GM10266 (cell line): ENCODE data around the gene HDAC5.
A peak's percentile ranks its signal among the peaks of the same experiment; 100 is the strongest.

Experiments used
- DNase-seq: peaks from one replicate; pipeline ENCODE4 v3.0.0; 2012; ENCODE audit errors: extremely low spot score
- TF ChIP-seq, protein P1 (sequence below): IDR thresholded peaks from 2 replicates; pipeline ENCODE4 v1.5.1; 2012; ENCODE audit warnings: mild to moderate bottlenecking, low read depth; ENCODE audit not compliant: control insufficient read depth, insufficient read depth; ENCODE audit errors: missing control alignments

Gene HDAC5

DNA sequence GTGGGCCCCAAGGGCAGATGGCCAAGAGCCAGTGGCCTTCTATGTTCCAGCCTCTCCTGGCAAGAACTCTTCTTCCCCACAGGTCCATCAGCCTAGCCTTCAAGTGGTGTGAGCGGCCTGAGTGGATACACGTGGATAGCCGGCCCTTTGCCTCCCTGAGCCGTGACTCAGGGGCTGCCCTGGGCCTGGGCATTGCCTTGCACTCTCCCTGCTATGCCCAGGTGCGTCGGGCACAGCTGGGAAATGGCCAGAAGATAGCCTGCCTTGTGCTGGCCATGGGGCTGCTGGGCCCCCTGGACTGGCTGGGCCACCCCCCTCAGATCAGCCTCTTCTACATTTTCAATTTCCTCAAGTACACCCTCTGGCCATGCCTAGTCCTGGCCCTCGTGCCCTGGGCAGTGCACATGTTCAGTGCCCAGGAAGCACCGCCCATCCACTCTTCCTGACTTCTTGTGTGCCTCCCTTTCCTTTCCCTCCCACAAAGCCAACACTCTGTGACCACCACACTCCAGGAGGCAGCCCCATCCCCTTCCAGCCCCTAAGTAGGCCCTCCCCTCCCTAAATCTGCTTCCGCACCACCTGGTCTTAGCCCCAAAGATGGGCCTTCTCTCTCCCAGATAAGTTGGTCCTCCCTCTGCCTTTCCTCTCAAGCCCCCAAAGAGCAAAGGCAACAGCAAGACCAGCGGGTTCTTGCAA lies 47.7 kb downstream of the HDAC5 start:
- TF ChIP-seq, protein P1, sequence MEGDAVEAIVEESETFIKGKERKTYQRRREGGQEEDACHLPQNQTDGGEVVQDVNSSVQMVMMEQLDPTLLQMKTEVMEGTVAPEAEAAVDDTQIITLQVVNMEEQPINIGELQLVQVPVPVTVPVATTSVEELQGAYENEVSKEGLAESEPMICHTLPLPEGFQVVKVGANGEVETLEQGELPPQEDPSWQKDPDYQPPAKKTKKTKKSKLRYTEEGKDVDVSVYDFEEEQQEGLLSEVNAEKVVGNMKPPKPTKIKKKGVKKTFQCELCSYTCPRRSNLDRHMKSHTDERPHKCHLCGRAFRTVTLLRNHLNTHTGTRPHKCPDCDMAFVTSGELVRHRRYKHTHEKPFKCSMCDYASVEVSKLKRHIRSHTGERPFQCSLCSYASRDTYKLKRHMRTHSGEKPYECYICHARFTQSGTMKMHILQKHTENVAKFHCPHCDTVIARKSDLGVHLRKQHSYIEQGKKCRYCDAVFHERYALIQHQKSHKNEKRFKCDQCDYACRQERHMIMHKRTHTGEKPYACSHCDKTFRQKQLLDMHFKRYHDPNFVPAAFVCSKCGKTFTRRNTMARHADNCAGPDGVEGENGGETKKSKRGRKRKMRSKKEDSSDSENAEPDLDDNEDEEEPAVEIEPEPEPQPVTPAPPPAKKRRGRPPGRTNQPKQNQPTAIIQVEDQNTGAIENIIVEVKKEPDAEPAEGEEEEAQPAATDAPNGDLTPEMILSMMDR: no peak
- no peak for DNase-seq

DNA sequence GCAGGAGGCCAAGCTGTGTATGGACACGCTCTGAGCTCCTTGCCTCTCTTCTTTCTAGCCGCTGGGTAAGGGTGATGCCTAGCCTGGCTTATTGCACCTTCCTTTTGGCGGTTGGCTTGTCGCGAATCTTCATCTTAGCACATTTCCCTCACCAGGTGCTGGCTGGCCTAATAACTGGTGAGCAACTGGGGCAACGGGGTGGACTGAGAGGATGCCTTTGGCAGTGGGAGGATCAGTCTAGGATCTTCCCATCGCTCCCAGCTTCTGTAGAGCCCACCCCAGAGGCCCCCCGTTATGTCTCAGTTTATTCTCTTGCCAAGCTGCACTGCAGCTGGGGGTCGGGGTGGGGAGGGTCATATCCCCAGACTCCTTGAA lies 48.5 kb downstream of the HDAC5 start:
- DNase-seq: no peak

DNA sequence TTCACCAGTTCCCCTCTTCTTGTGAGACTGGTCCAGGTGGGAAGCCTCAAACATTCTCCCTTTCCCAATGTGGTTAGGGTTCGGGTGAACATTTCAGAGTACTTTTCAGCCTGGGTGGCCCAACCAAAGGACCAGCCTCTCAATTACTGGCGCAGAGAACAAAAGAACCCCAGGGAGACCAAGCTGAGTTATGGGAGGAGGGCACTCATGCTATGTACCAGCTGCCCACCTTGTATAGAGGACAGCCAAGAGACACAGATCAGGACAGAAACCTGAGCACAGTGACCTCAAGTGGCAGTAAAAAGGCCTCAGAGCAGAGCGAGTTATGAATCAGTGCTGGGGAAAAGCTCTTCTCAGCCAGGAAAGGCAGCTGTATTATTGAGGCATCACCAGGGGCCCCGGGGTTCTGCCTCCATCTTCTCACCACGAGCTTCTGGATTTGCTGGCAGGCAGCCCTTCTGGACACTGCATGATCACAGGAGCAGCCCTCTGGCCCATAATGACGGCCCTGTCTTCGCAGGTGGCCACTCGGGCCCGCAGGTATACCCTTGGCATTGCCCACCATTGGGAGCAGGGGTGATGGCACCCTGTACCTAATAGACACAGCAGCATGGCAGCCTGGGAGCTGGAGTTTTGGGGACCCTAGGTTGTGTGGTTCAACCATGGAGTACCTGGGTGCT lies 49.1 kb downstream of the HDAC5 start:
- TF ChIP-seq, protein P1: no peak
- no peak for DNase-seq

More for the DNA sequence above, 48.5 kb downstream of the HDAC5 start:
- TF ChIP-seq, protein P1: no peak

DNA sequence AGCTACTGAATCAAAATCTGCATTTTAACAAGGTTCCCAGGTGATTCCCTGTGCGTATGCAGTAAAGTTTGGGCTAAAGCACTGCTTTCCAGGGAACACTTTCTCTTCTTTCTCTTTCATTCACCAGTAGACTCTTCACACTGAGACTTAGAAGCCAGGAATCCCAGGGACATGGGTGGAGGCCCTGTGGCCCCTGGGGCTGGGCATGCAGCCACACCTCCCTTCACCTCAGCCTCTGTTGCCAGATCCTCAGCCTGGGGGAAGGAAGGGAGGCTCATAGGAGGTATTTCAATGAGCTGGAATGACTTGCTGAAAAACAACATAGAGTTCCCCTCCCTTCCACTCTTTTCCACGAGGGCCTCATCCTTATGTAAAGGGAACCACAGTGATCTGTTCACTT lies 51.7 kb downstream of the HDAC5 start:
- no peak for DNase-seq

DNA sequence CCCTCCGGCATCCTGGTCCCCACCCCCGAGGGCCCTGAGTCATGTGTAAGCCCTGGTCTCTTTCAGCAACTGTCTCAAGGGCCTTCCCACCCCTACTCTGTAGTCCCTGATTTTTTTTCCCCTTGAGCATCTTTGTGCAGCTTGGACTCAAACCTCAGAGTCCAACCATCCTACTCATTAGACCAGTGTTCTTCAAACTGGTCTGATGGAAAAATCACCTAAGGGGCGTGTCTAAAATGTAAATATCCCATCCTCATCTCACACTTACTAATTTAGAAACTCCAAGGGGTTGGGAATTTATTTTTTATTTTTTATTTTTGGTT lies 52.3 kb downstream of the HDAC5 start:
- DNase-seq: no peak

More for the DNA sequence above, 51.7 kb downstream of the HDAC5 start:
- TF ChIP-seq, protein P1: no peak

DNA sequence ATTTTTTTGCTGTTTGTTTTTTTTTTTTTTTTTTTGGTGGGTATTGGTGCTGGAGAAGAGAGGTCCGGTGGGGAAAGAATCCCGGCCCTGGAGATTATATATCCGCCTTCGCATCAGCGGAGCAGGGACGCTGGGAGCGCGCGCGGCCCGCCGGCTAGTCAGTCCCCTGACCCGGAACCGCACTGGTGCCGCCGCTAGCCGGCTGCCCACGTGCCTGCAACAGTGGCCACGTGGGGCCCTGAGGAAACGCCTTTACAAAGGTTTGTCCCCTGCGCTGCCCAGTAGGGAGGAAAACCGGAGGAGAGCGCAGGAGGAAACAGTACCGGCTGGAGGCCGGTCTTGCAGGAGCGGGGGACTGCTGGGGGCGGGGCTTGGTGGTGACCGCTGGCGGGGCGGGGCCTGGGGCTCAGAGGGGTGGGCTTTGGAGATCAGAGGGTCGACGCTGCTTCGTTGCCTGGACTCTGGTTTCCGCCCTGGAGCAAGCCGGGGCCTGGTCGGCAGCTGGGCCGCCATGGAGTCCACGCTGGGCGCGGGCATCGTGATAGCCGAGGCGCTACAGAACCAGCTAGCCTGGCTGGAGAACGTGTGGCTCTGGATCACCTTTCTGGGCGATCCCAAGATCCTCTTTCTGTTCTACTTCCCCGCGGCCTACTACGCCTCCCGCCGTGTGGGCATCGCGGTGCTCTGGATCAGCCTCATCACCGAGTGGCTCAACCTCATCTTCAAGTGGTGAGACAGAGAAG lies 52.8 kb downstream of the HDAC5 start, which contains the start of gene G6PC3:
Gene G6PC3, plus strand, starts transcription at position 281 of the 743 bp plus-strand sequence. Its CDS starts 231 bp downstream, at position 512.
- TF ChIP-seq, protein P1: no peak
- peak; percentile 97 for DNase-seq

More for the DNA sequence above, 52.3 kb downstream of the HDAC5 start:
- TF ChIP-seq, protein P1: no peak
